NCI-H146 (cell line): Measurements from ENCODE around the gene DAPK1.

Experiments
- DNase-seq: peaks from one replicate; lab custom pipeline; 2025; lab: John Stamatoyannopoulos, UW

The DAPK1 gene

GRCh38 chr9:87643778-87644570 lies 146.3 kb downstream of the DAPK1 start:
- no peak for DNase-seq

GRCh38 chr9:87644659-87645058 lies 147.0 kb downstream of the DAPK1 start:
- DNase-seq: no peak

GRCh38 chr9:87646546-87646945 lies 148.9 kb downstream of the DAPK1 start:
- no peak for DNase-seq

GRCh38 chr9:87647114-87647513 lies 149.4 kb downstream of the DAPK1 start:
- no peak for DNase-seq

GRCh38 chr9:87648606-87649005 lies 150.9 kb downstream of the DAPK1 start:
- no peak for DNase-seq

- no peak for DNase-seq
Observed at GRCh38 chr9:87650611-87651295, 153.1 kb downstream of the DAPK1 start.

GRCh38 chr9:87651431-87651830 lies 153.8 kb downstream of the DAPK1 start:
- DNase-seq: no peak

GRCh38 chr9:87653941-87654340 lies 156.3 kb downstream of the DAPK1 start:
- no peak for DNase-seq

- no peak for DNase-seq
Observed at GRCh38 chr9:87655731-87656130, 158.1 kb downstream of the DAPK1 start.

- DNase-seq: no peak
Observed at GRCh38 chr9:87656485-87656884, 158.8 kb downstream of the DAPK1 start.

- DNase-seq: no peak
Observed at GRCh38 chr9:87657190-87657589, 159.5 kb downstream of the DAPK1 start.

- no peak for DNase-seq
Observed at GRCh38 chr9:87657893-87658292, 160.2 kb downstream of the DAPK1 start.

GRCh38 chr9:87658511-87658910 lies 160.8 kb downstream of the DAPK1 start:
- no peak for DNase-seq

GRCh38 chr9:87659534-87660419 lies 162.1 kb downstream of the DAPK1 start:
- no peak for DNase-seq

- DNase-seq: no peak
Observed at GRCh38 chr9:87661241-87661640, 163.6 kb downstream of the DAPK1 start.

GRCh38 chr9:87662808-87663528 lies 165.3 kb downstream of the DAPK1 start:
- peak; percentile 1 for DNase-seq

- DNase-seq: no peak
Observed at GRCh38 chr9:87663556-87663955, 165.9 kb downstream of the DAPK1 start.

GRCh38 chr9:87664153-87665060 lies 166.7 kb downstream of the DAPK1 start:
- DNase-seq: no peak

- DNase-seq: no peak
Observed at GRCh38 chr9:87665505-87665904, 167.8 kb downstream of the DAPK1 start.

- no peak for DNase-seq
Observed at GRCh38 chr9:87667164-87667738, 169.6 kb downstream of the DAPK1 start.
